Activated CD4-positive, alpha-beta T cell treated with anti-CD3 and anti-CD28 coated beads, Interleukin-2, amount 10 ng/mL, durations not matched to agents 24 days and 14 days (primary cell): ENCODE measurements around the gene RHOV. TPM values are rescaled to one million over a fixed set of nuclear protein-coding genes. Genes with fewer than 3 reads are reported as not detected.

Source experiments
- DNase-seq: peaks from one replicate; pipeline ENCODE4 v3.0.0; 2022
- H3K27ac Mint-ChIP-seq: one replicate; pipeline ENCODE4 v1.8.0; 2022; ENCODE audit warnings: mild to moderate bottlenecking, mixed read lengths
- H3K27me3 Mint-ChIP-seq: one replicate; pipeline ENCODE4 v1.8.0; 2022; ENCODE audit warnings: mixed read lengths
- H3K36me3 Mint-ChIP-seq: one replicate; pipeline ENCODE4 v1.8.0; 2022; ENCODE audit warnings: low read depth, mild to moderate bottlenecking, mixed read lengths
- H3K4me1 Mint-ChIP-seq: one replicate; pipeline ENCODE4 v1.8.0; 2021; ENCODE audit warnings: mixed read lengths
- H3K4me3 Mint-ChIP-seq: one replicate; pipeline ENCODE4 v1.8.0; 2022; ENCODE audit warnings: mild to moderate bottlenecking, moderate library complexity, mixed read lengths
- H3K9me3 Mint-ChIP-seq: one replicate; pipeline ENCODE4 v1.8.0; 2021; ENCODE audit warnings: mixed read lengths
- intact Hi-C: fragments of 100-400 bp; cut with micrococcal nuclease; formaldehyde crosslinking; loops from one replicate; pipeline ENCODE4 v1.15.1; 2023
- total RNA-seq: library from RNA; stranded (reverse); gene quantifications from 2 replicates; pipeline ENCODE4 v1.2.3, GENCODE V29; 2022

The RHOV gene
- total RNA-seq, 1 donor from 2014 or later: 1.0 TPM

GRCh38 chr15:40841741-40842140 is 32.3 kb downstream of the RHOV start:
- H3K27ac Mint-ChIP-seq: no peak overlapping the region
- intact Hi-C loops: no loop called here
- no peak overlapping the region for H3K4me3 Mint-ChIP-seq
- H3K9me3 Mint-ChIP-seq: no peaks in the 10 kb centered on the region
- peaks cover 3% of the 10 kb centered on the region for H3K36me3 Mint-ChIP-seq
- no peak for DNase-seq
- peaks cover 19% of the 10 kb centered on the region for H3K27me3 Mint-ChIP-seq
- peaks cover 14% of the 10 kb centered on the region for H3K4me1 Mint-ChIP-seq

- Mint-ChIP-seq H3K27ac (no peak overlapping the region), H3K4me3 (no peak overlapping the region), H3K36me3 (no peaks in the 10 kb centered on the region), H3K4me1 (no peaks in the 10 kb centered on the region), H3K27me3 (peaks cover 16% of the 10 kb centered on the region), H3K9me3 (no peaks in the 10 kb centered on the region)
- DNase-seq: no peak
- intact Hi-C loops: no loop called here
Observed at GRCh38 chr15:40838756-40839155, 35.3 kb downstream of the RHOV start.

GRCh38 chr15:40836020-40836419 is 38.0 kb downstream of the RHOV start:
- H3K36me3 Mint-ChIP-seq: no peaks in the 10 kb centered on the region
- no peaks in the 10 kb centered on the region for H3K9me3 Mint-ChIP-seq
- no peak overlapping the region for H3K27ac Mint-ChIP-seq
- no peaks in the 10 kb centered on the region for H3K4me1 Mint-ChIP-seq
- no peak for DNase-seq
- H3K27me3 Mint-ChIP-seq: peaks cover 3% of the 10 kb centered on the region
- no peak overlapping the region for H3K4me3 Mint-ChIP-seq
- intact Hi-C loops: no loop called here

GRCh38 chr15:40832903-40833302 is 41.1 kb downstream of the RHOV start:
- Mint-ChIP-seq H3K36me3 (no peaks in the 10 kb centered on the region), H3K27ac (no peak overlapping the region), H3K4me3 (no peak overlapping the region), H3K9me3 (no peaks in the 10 kb centered on the region), H3K4me1 (no peaks in the 10 kb centered on the region), H3K27me3 (peaks cover 2% of the 10 kb centered on the region)
- no peak for DNase-seq
- intact Hi-C loops: no loop called here

GRCh38 chr15:40831861-40832260 is 42.2 kb downstream of the RHOV start:
- Mint-ChIP-seq H3K4me1 (no peaks in the 10 kb centered on the region), H3K4me3 (no peak overlapping the region), H3K36me3 (no peaks in the 10 kb centered on the region), H3K27ac (no peak overlapping the region), H3K9me3 (no peaks in the 10 kb centered on the region), H3K27me3 (peaks cover 2% of the 10 kb centered on the region)
- intact Hi-C loops: no loop called here
- DNase-seq: no peak

- Mint-ChIP-seq H3K9me3 (no peaks in the 10 kb centered on the region), H3K36me3 (no peaks in the 10 kb centered on the region), H3K4me3 (no peak overlapping the region), H3K27me3 (peaks cover 4% of the 10 kb centered on the region), H3K27ac (no peak overlapping the region), H3K4me1 (no peaks in the 10 kb centered on the region)
- intact Hi-C loops: no loop called here
- DNase-seq: no peak
Observed at GRCh38 chr15:40830884-40831283, 43.1 kb downstream of the RHOV start.

- no peak overlapping the region for H3K27ac Mint-ChIP-seq
- no peaks in the 10 kb centered on the region for H3K36me3 Mint-ChIP-seq
- no peaks in the 10 kb centered on the region for H3K9me3 Mint-ChIP-seq
- intact Hi-C loops: no loop called here
- peaks cover 5% of the 10 kb centered on the region for H3K27me3 Mint-ChIP-seq
- H3K4me3 Mint-ChIP-seq: no peak overlapping the region
- H3K4me1 Mint-ChIP-seq: no peaks in the 10 kb centered on the region
- DNase-seq: no peak
Observed at GRCh38 chr15:40829115-40829514, 44.9 kb downstream of the RHOV start.

GRCh38 chr15:40828447-40829036 is 45.5 kb downstream of the RHOV start, which contains the start of gene PPP1R14D:
TSS of gene PPP1R14D (minus strand) at chr15:40828708. CDS start at chr15:40828641, 67 bp downstream.
- Mint-ChIP-seq H3K27ac (no peak within 1 kb of the TSS), H3K4me1 (no peaks in the 10 kb centered on the region), H3K36me3 (no peaks in the 10 kb centered on the region), H3K4me3 (no peak within 1 kb of the TSS), H3K9me3 (no peaks in the 10 kb centered on the region), H3K27me3 (peaks cover 5% of the 10 kb centered on the region)
- intact Hi-C loops: no loop called here
- no peak for DNase-seq

GRCh38 chr15:40826423-40827075 is 47.5 kb downstream of the RHOV start:
- Mint-ChIP-seq H3K36me3 (no peaks in the 10 kb centered on the region), H3K27ac (no peak overlapping the region), H3K9me3 (no peaks in the 10 kb centered on the region), H3K4me1 (no peaks in the 10 kb centered on the region), H3K4me3 (no peak overlapping the region), H3K27me3 (peaks cover 5% of the 10 kb centered on the region)
- intact Hi-C loops: no loop called here
- no peak for DNase-seq

- Mint-ChIP-seq H3K4me3 (no peak overlapping the region), H3K4me1 (no peaks in the 10 kb centered on the region), H3K27ac (no peak overlapping the region), H3K27me3 (peaks cover 3% of the 10 kb centered on the region), H3K9me3 (no peaks in the 10 kb centered on the region), H3K36me3 (no peaks in the 10 kb centered on the region)
- no peak for DNase-seq
- intact Hi-C loops: no loop called here
Observed at GRCh38 chr15:40825661-40826422, 48.2 kb downstream of the RHOV start.

GRCh38 chr15:40823572-40824343 is 50.3 kb downstream of the RHOV start:
- no peak for DNase-seq
- no peak overlapping the region for H3K27ac Mint-ChIP-seq

More at GRCh38 chr15:40823572-40824343, 50.3 kb downstream of the RHOV start:
- Mint-ChIP-seq H3K9me3 (no peaks in the 10 kb centered on the region), H3K36me3 (no peaks in the 10 kb centered on the region), H3K27me3 (peaks cover 3% of the 10 kb centered on the region), H3K4me3 (no peak overlapping the region), H3K4me1 (no peaks in the 10 kb centered on the region)
- intact Hi-C loops: no loop called here
